Measurements from ENCODE around the gene BARX1. TPM values are rescaled to one million over a fixed set of nuclear protein-coding genes. Genes with fewer than 3 reads are reported as not detected.
A peak's percentile ranks its signal among the peaks of the same experiment; 100 is the strongest.
"Not testable (repeated sequence)": the region's sequence is repeated elsewhere in the genome, so short reads cannot be mapped to it uniquely, and the experiment has no call there.

BARX1 gene
- total RNA-seq, 4 donors from 2014 or later: 17.1 to 20.2 (median 20.2) TPM; not detected in 1

- ATAC-seq (ENCODE audit: low FRiP score) (no peak), DNase-seq (ENCODE audit: low spot score) (no peak)
- TF ChIP-seq, protein P1, sequence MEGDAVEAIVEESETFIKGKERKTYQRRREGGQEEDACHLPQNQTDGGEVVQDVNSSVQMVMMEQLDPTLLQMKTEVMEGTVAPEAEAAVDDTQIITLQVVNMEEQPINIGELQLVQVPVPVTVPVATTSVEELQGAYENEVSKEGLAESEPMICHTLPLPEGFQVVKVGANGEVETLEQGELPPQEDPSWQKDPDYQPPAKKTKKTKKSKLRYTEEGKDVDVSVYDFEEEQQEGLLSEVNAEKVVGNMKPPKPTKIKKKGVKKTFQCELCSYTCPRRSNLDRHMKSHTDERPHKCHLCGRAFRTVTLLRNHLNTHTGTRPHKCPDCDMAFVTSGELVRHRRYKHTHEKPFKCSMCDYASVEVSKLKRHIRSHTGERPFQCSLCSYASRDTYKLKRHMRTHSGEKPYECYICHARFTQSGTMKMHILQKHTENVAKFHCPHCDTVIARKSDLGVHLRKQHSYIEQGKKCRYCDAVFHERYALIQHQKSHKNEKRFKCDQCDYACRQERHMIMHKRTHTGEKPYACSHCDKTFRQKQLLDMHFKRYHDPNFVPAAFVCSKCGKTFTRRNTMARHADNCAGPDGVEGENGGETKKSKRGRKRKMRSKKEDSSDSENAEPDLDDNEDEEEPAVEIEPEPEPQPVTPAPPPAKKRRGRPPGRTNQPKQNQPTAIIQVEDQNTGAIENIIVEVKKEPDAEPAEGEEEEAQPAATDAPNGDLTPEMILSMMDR (IDR thresholded peaks at IDR 0.05): no peak
Measured at GRCh38 chr9:93967020-93967803, 12.1 kb upstream of the BARX1 start.

DNA sequence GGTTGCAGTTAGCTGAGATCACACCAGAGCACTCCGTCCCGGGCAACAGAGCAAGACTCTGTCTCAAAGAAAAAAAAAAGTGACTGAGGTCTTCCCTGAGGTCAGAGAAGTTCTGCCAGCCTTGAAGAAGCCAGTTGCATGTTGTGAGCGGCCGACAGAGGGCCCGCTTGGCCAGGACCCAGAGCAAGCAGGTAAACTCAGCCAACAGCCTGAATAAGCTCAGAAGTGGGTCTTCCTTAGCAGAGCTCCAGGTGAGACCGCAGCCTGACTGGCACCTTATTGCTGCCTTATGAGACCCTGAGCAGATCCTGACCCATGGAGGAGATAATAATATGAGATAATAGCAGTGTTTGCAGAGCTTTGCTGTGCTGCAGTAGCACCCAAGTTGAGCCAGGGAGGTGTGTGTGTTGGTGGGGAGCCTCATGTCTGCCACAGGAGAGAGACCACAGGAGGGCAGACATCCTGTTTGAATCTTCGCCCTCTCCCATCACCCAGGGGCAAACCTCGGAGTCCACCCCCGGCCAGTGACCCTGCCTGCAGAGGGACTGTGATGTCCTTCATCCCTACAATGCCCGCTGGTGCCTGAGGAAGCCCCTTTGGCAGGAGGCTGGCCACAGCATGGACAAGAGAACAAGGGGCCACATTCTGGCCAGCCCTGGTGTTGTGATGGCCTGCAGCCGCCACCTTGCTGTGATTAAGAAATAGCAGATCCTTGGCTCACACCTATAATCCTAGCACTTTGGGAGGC is 10.8 kb upstream of the BARX1 start:
- ATAC-seq (ENCODE audit: low FRiP score) (no peak), DNase-seq (ENCODE audit: low spot score) (no peak)
- TF ChIP-seq, protein P1 (IDR thresholded peaks at IDR 0.05): no peak

DNA sequence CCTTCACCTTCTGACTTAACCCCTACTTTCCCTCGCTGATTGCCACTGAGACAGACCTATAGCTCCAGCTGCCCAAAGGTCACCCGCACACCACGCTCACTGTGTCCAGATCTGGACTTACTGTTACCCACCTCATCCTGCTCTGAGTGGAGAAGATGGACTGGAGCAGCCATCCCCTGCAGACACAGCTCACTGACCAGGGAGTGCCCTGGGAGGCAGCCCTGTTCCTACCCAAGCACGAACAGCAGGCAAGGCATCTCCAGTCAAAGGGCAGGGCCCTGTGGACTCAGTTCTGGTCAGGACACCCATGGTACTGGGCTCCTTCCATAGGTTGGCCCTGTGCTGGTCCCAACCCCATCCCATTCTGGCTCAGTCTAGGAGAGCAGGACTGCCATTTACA is 9.5 kb upstream of the BARX1 start:
- DNase-seq (ENCODE audit: low spot score) (no peak), ATAC-seq (ENCODE audit: low FRiP score) (no peak)
- TF ChIP-seq, protein P1 (IDR thresholded peaks at IDR 0.05): no peak

- TF ChIP-seq, protein P1 (IDR thresholded peaks at IDR 0.05): no peak
- DNase-seq (ENCODE audit: low spot score) (no peak), ATAC-seq (ENCODE audit: low FRiP score) (no peak)
Measured at GRCh38 chr9:93963969-93964368, 8.8 kb upstream of the BARX1 start.

GRCh38 chr9:93963489-93963888 is 8.3 kb upstream of the BARX1 start:
- ATAC-seq (ENCODE audit: low FRiP score); DNase-seq (ENCODE audit: low spot score): not testable (repeated sequence)

DNA sequence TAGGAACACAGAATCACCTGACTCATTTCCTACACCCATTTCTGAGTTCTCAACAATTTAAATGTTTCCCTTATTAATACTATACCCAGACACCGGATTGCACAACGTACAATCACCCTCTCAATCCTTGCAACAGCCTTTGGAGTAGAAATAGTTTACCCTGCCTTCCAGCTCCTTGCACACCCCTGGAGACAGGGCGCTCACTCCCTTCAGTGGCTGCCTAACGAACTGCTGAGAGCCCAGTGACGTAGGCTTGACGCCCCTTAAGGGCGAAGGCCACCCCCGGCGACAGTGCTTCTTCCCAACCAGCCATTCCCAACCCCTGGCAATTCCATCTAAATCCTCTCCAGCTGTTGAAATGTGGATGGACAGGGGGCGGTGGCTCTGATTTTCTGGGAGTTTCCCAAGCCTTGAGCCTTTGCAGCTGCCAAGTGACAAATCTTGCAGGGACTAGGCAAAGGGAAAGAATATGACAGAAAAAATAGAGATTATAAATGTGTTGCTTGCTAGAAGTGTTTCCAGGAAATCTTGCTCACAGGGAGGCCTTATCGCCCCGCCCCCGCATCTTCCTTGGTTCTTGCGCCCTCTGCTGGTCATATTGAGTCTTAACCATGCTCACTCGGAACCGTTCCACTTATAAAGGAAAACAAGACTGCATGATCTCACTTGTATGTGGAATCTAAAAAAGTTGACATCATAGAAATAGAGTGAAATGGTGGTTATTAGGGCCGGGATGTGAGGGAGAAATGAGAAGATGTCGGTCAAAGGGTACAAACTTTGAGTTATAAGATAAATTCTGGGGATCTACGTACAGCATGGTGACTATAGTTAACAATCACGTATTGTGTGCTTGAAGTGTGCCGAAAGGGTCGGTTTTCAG is 7.6 kb upstream of the BARX1 start:
- TF ChIP-seq, protein P1 (IDR thresholded peaks at IDR 0.05): peak in 1 of 3 donors; percentile 43
- DNase-seq (ENCODE audit: low spot score): peak; percentile 78
- peak; percentile 83 for ATAC-seq (ENCODE audit: low FRiP score)

DNA sequence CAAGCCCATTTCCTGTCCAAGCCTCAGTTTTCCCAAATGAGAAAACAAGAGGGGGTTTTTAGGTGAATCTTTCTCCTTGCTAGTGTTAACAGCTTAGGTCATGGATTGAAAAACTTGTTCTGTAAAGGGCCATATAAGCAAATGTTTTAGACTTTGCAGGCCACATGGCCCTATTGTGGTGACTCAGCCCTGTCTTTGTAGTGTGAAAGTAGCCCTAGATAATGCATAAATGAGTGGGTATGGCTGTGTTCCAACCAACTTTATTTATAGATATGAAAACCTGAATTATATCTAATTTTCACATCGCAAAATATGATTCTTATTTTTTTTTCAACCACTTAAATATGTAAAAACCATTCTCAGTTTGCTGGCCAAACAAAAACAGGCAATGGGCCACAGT is 6.9 kb upstream of the BARX1 start:
- ATAC-seq (ENCODE audit: low FRiP score) (no peak), DNase-seq (ENCODE audit: low spot score) (no peak)
- TF ChIP-seq, protein P1 (IDR thresholded peaks at IDR 0.05): no peak
